ENCODE data around the gene MPZ.

DNA sequence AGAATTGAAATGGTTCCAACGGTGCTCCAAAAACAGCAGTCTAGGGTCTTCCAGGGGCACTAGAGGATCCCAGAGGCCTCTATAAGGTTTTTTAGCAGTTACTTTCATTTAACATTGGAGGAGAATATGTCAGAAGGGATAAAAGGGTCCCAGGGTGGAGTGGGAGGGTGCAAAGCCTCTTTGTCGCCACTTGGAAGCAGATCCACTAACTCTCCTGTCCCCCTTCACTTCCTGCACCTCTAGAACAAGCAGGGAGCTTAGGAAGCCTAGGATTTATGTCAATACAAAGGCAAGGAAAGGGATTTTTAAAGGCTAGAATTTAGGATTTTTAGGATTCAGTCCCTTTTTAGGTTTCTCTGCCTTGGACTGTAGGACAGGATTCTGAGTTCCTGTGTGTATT lies 42.9 kb downstream of the MPZ start:
- TF ChIP-seq, protein P1, sequence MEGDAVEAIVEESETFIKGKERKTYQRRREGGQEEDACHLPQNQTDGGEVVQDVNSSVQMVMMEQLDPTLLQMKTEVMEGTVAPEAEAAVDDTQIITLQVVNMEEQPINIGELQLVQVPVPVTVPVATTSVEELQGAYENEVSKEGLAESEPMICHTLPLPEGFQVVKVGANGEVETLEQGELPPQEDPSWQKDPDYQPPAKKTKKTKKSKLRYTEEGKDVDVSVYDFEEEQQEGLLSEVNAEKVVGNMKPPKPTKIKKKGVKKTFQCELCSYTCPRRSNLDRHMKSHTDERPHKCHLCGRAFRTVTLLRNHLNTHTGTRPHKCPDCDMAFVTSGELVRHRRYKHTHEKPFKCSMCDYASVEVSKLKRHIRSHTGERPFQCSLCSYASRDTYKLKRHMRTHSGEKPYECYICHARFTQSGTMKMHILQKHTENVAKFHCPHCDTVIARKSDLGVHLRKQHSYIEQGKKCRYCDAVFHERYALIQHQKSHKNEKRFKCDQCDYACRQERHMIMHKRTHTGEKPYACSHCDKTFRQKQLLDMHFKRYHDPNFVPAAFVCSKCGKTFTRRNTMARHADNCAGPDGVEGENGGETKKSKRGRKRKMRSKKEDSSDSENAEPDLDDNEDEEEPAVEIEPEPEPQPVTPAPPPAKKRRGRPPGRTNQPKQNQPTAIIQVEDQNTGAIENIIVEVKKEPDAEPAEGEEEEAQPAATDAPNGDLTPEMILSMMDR (IDR thresholded peaks at IDR 0.05; ENCODE audit: insufficient read depth, low read depth, low read length): no peak
- TF ChIP-seq EZH2 (IDR thresholded peaks at IDR 0.05; ENCODE audit: insufficient read depth, low read length): no peak
